Measurements from ENCODE around the gene CACNB2. TPM values are rescaled to one million over a fixed set of nuclear protein-coding genes. Genes with fewer than 3 reads are reported as not detected.

CACNB2 gene
- total RNA-seq = 1.3 TPM
- polyA plus RNA-seq (ENCODE audit: insufficient read depth in 1 of 8, insufficient read length in 8 of 8, low replicate concordance in 1 of 8) = 1 to 10 TPM; 1.1 to 2.0 (median 1.4) TPM
- long read RNA-seq, donor 1 = 0 reads
- long read RNA-seq, donor 2 = 0 reads
- long read RNA-seq, donor 3 = 0 reads
- long read RNA-seq, donor 4 = 0 reads
- long read RNA-seq, donor 5 = 0 reads
- long read RNA-seq, donor 6 = 0 reads
- long read RNA-seq, donor 7 = 0 reads
- long read RNA-seq, donor 8, partial matches to known transcripts = 8 of 8 reads
- long read RNA-seq, donor 8, other reads (novel, unspliced or antisense) = 0 of 8 reads
- long read RNA-seq, donor 9 = 0 reads
- long read RNA-seq, donor 10 = 0 reads
- long read RNA-seq, donor 11 = 0 reads

- Histone ChIP-seq H3K27ac (ENCODE audit: low read length) (no peak within 1 kb of the TSS), H3K4me3 (ENCODE audit: low read length) (peak within 1 kb of the TSS; percentile 53), H3K4me1 (ENCODE audit: control insufficient read depth, insufficient read depth, low read length) (peaks cover 12% of the 10 kb centered on the region), H3K36me3 (ENCODE audit: control insufficient read depth, insufficient read depth, low read length) (no peaks in the 10 kb centered on the region), H3K27me3 (ENCODE audit: control insufficient read depth, insufficient read depth, low read length) (peaks cover 26% of the 10 kb centered on the region), H3K9me3 (replicated peaks; ENCODE audit: control insufficient read depth, low read depth, low read length) (no peaks in the 10 kb centered on the region)
- peak; percentile 84 for DNase-seq
- under 1% methylated on average over 97 of the region's 100 CpGs for WGBS (ENCODE audit: insufficient coverage)
Observed at GRCh38 chr10:18140149-18140956, at the start of gene CACNB2. TSS of gene CACNB2 (plus strand) at chr10:18140424.

- H3K4me3 ChIP-seq (ENCODE audit: low read length) = no peak overlapping the region
- no CpG with 5 or more reads among the region's 4 CpGs for WGBS (ENCODE audit: insufficient coverage)
- H3K4me1 ChIP-seq (ENCODE audit: control insufficient read depth, insufficient read depth, low read length) = no peaks in the 10 kb centered on the region
Observed at GRCh38 chr10:18094332-18094731, 45.9 kb upstream of the CACNB2 start.

GRCh38 chr10:18094793-18095192, 45.4 kb upstream of the CACNB2 start:
- Histone ChIP-seq H3K9me3 (replicated peaks; ENCODE audit: control insufficient read depth, low read depth, low read length) (no peaks in the 10 kb centered on the region), H3K36me3 (ENCODE audit: control insufficient read depth, insufficient read depth, low read length) (no peaks in the 10 kb centered on the region), H3K4me1 (ENCODE audit: control insufficient read depth, insufficient read depth, low read length) (no peaks in the 10 kb centered on the region), H3K27me3 (ENCODE audit: control insufficient read depth, insufficient read depth, low read length) (no peaks in the 10 kb centered on the region), H3K4me3 (ENCODE audit: low read length) (no peak overlapping the region), H3K27ac (ENCODE audit: low read length) (no peak overlapping the region)
- DNase-seq = no peak
- 100% methylated on average over 1 of the region's 2 CpGs for WGBS (ENCODE audit: insufficient coverage)

More at GRCh38 chr10:18094332-18094731, 45.9 kb upstream of the CACNB2 start:
- Histone ChIP-seq H3K36me3 (ENCODE audit: control insufficient read depth, insufficient read depth, low read length) (no peaks in the 10 kb centered on the region), H3K27ac (ENCODE audit: low read length) (no peak overlapping the region), H3K9me3 (replicated peaks; ENCODE audit: control insufficient read depth, low read depth, low read length) (no peaks in the 10 kb centered on the region), H3K27me3 (ENCODE audit: control insufficient read depth, insufficient read depth, low read length) (no peaks in the 10 kb centered on the region)
- DNase-seq = no peak

- Histone ChIP-seq H3K27me3 (ENCODE audit: control insufficient read depth, insufficient read depth, low read length) (no peaks in the 10 kb centered on the region), H3K4me3 (ENCODE audit: low read length) (no peak overlapping the region), H3K27ac (ENCODE audit: low read length) (no peak overlapping the region), H3K36me3 (ENCODE audit: control insufficient read depth, insufficient read depth, low read length) (no peaks in the 10 kb centered on the region), H3K4me1 (ENCODE audit: control insufficient read depth, insufficient read depth, low read length) (no peaks in the 10 kb centered on the region), H3K9me3 (replicated peaks; ENCODE audit: control insufficient read depth, low read depth, low read length) (no peaks in the 10 kb centered on the region)
- WGBS (ENCODE audit: insufficient coverage) = no CpG with 5 or more reads among the region's 2 CpGs
- DNase-seq = no peak
Observed at GRCh38 chr10:18097524-18097923, 42.7 kb upstream of the CACNB2 start.

GRCh38 chr10:18098201-18098600, 42.0 kb upstream of the CACNB2 start:
- Histone ChIP-seq H3K27ac (ENCODE audit: low read length) (no peak overlapping the region), H3K4me3 (ENCODE audit: low read length) (no peak overlapping the region), H3K9me3 (replicated peaks; ENCODE audit: control insufficient read depth, low read depth, low read length) (no peaks in the 10 kb centered on the region), H3K36me3 (ENCODE audit: control insufficient read depth, insufficient read depth, low read length) (no peaks in the 10 kb centered on the region), H3K4me1 (ENCODE audit: control insufficient read depth, insufficient read depth, low read length) (no peaks in the 10 kb centered on the region), H3K27me3 (ENCODE audit: control insufficient read depth, insufficient read depth, low read length) (no peaks in the 10 kb centered on the region)
- WGBS (ENCODE audit: insufficient coverage) = 100% methylated on average over 1 of the region's 3 CpGs
- DNase-seq = no peak

GRCh38 chr10:18099415-18099814, 40.8 kb upstream of the CACNB2 start:
- 80% methylated on average over 1 of the region's 3 CpGs for WGBS (ENCODE audit: insufficient coverage)
- Histone ChIP-seq H3K27ac (ENCODE audit: low read length) (no peak overlapping the region), H3K36me3 (ENCODE audit: control insufficient read depth, insufficient read depth, low read length) (no peaks in the 10 kb centered on the region), H3K4me1 (ENCODE audit: control insufficient read depth, insufficient read depth, low read length) (no peaks in the 10 kb centered on the region), H3K9me3 (replicated peaks; ENCODE audit: control insufficient read depth, low read depth, low read length) (no peaks in the 10 kb centered on the region), H3K27me3 (ENCODE audit: control insufficient read depth, insufficient read depth, low read length) (no peaks in the 10 kb centered on the region), H3K4me3 (ENCODE audit: low read length) (no peak overlapping the region)
- no peak for DNase-seq

GRCh38 chr10:18100669-18101068, 39.6 kb upstream of the CACNB2 start:
- no peaks in the 10 kb centered on the region for H3K36me3 ChIP-seq (ENCODE audit: control insufficient read depth, insufficient read depth, low read length)
- no peaks in the 10 kb centered on the region for H3K4me1 ChIP-seq (ENCODE audit: control insufficient read depth, insufficient read depth, low read length)
- H3K4me3 ChIP-seq (ENCODE audit: low read length) = no peak overlapping the region
- H3K27me3 ChIP-seq (ENCODE audit: control insufficient read depth, insufficient read depth, low read length) = no peaks in the 10 kb centered on the region
- H3K9me3 ChIP-seq (replicated peaks; ENCODE audit: control insufficient read depth, low read depth, low read length) = no peaks in the 10 kb centered on the region
- WGBS (ENCODE audit: insufficient coverage) = no CpG with 5 or more reads among the region's 1 CpG
- H3K27ac ChIP-seq (ENCODE audit: low read length) = no peak overlapping the region
- DNase-seq = no peak

GRCh38 chr10:18102404-18102803, 37.8 kb upstream of the CACNB2 start:
- WGBS (ENCODE audit: insufficient coverage) = no CpG with 5 or more reads among the region's 1 CpG
- no peak for DNase-seq
- Histone ChIP-seq H3K36me3 (ENCODE audit: control insufficient read depth, insufficient read depth, low read length) (no peaks in the 10 kb centered on the region), H3K27ac (ENCODE audit: low read length) (no peak overlapping the region), H3K4me3 (ENCODE audit: low read length) (no peak overlapping the region), H3K27me3 (ENCODE audit: control insufficient read depth, insufficient read depth, low read length) (no peaks in the 10 kb centered on the region), H3K4me1 (ENCODE audit: control insufficient read depth, insufficient read depth, low read length) (no peaks in the 10 kb centered on the region), H3K9me3 (replicated peaks; ENCODE audit: control insufficient read depth, low read depth, low read length) (no peaks in the 10 kb centered on the region)

GRCh38 chr10:18104223-18104872, 35.9 kb upstream of the CACNB2 start:
- Histone ChIP-seq H3K4me3 (ENCODE audit: low read length) (no peak overlapping the region), H3K9me3 (replicated peaks; ENCODE audit: control insufficient read depth, low read depth, low read length) (no peaks in the 10 kb centered on the region), H3K27me3 (ENCODE audit: control insufficient read depth, insufficient read depth, low read length) (no peaks in the 10 kb centered on the region), H3K27ac (ENCODE audit: low read length) (no peak overlapping the region), H3K36me3 (ENCODE audit: control insufficient read depth, insufficient read depth, low read length) (no peaks in the 10 kb centered on the region), H3K4me1 (ENCODE audit: control insufficient read depth, insufficient read depth, low read length) (no peaks in the 10 kb centered on the region)
- 74% methylated on average over 6 of the region's 10 CpGs for WGBS (ENCODE audit: insufficient coverage)
- peak; percentile 40 for DNase-seq

GRCh38 chr10:18109341-18109870, 30.8 kb upstream of the CACNB2 start:
- 86% methylated on average over 4 of the region's 6 CpGs for WGBS (ENCODE audit: insufficient coverage)
- Histone ChIP-seq H3K9me3 (replicated peaks; ENCODE audit: control insufficient read depth, low read depth, low read length) (no peaks in the 10 kb centered on the region), H3K36me3 (ENCODE audit: control insufficient read depth, insufficient read depth, low read length) (no peaks in the 10 kb centered on the region), H3K4me1 (ENCODE audit: control insufficient read depth, insufficient read depth, low read length) (no peaks in the 10 kb centered on the region), H3K27me3 (ENCODE audit: control insufficient read depth, insufficient read depth, low read length) (no peaks in the 10 kb centered on the region), H3K27ac (ENCODE audit: low read length) (no peak overlapping the region), H3K4me3 (ENCODE audit: low read length) (no peak overlapping the region)
- DNase-seq = no peak
